Stimulated activated naive CD4-positive, alpha-beta T cell treated with Interleukin-2 at 50 U/mL for 16 hours (primary cell): ENCODE results near the gene TMEM248.
"Not testable (repeated sequence)": the region's sequence is repeated elsewhere in the genome, so short reads cannot be mapped to it uniquely, and the experiment has no call there.

Experiments used
- DNase-seq: peaks from one replicate; lab custom pipeline; 2025; lab: John Stamatoyannopoulos, UW

Gene TMEM248

GRCh38 chr7:66950311-66950710 lies 29.3 kb downstream of the TMEM248 start:
- no peak for DNase-seq

DNA sequence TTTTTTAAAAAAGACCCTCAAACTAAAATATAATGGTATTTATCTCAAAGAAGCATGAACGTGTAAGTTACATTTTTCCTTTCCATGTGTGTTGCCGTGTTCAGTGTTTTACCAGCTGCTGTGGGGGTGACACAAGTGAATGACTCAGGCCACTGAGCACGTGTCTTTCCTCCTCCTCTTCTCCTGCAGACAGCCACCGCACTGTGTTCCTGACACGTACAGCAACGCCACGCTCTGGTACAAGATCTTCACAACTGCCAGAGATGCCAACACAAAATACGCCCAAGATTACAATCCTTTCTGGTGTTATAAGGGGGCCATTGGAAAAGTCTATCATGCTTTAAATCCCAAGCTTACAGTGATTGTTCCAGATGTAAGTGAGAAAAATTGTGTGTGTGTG lies 29.7 kb downstream of the TMEM248 start:
- DNase-seq, result no peak

- no peak for DNase-seq
Observed at GRCh38 chr7:66952343-66953043, 31.5 kb downstream of the TMEM248 start.

DNA sequence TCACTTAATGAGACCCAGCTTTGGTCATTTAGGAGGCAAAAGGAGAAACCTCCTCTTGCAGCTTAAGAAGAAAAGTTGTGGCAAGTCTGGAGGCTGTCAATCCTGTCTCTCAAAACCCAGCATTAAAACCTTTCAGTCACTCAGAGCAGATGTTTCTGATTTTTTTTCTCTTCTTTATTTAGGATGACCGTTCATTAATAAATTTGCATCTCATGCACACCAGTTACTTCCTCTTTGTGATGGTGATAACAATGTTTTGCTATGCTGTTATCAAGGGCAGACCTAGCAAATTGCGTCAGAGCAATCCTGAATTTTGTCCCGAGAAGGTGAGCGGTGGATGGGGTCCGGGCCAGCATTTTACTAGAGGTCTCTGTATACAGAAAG lies 32.0 kb downstream of the TMEM248 start:
- DNase-seq, result no peak

DNA sequence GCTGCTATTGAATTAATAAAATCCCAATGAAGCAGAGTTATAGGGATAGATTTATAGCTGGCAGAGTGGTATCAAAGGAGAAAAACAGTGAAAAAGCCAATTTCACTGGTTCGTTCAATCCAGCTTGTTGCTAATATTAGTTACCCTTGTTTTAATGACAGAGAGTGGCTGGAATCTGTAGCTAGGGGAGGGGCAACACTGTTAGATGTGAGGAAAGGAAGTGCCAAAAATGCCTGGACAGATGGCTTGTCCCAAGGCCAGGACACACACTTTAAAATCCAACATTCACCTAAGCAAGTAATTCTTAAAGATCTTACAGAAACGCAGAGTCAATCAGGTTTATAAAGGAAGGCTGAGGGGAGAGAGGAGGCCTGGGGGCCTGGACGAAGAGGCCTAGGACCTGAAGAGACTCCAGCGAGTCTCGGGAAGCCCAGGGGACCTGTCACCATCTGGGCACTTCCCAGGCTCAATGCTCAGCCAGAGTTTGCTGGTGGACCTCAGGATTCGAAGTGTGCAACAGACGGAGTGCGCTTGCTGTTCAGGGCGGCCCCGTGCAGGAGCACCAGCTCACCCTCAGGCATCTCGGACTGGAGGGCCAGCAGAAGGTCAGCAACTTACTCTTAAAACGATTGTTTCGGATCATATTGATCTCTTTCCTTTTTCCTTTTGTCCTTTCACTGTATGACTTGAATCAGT lies 36.7 kb downstream of the TMEM248 start:
- no peak for DNase-seq

- no peak for DNase-seq
Observed at GRCh38 chr7:66958538-66959350, 37.7 kb downstream of the TMEM248 start.

DNA sequence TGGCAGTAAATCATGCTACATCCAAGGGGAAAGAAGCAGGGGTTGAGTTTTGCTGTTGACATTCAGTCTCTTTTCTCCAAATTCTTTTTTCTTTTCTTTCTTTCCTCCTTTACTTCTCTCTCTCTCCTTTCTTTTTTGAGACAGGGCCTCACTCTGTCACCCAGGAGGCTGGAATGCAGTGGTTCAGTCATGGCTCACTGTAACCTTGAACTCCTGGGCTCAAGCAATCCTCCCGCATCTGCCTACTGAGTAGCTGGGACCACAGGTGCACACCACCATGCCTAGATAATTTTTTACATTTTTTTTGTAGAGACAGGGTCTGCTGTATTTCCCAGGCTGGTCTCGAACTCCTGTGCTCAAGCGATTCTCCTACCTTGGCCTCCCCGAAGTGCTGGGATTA lies 39.2 kb downstream of the TMEM248 start:
- DNase-seq, result no peak

- no peak for DNase-seq
Observed at GRCh38 chr7:66961096-66961495, 40.1 kb downstream of the TMEM248 start.

DNA sequence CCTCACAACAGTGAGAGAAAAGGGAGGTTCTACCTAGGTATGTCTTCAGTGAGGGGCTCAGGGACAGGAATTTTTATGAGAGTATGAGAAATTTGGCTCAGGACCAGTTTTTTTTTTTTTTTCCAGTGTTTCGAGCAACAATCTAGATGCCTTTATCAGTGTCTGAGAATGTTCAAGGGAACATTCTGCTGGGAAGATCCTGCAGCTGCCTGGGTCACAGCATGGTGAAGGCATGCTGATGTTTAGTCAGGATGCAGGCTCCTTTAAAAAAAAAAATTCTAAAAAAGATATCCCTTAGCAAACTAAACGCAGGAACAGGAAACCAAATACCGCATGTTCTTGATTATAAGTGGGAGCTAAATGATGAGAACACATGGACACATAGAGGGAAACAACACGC lies 43.4 kb downstream of the TMEM248 start:
- no peak for DNase-seq

DNA sequence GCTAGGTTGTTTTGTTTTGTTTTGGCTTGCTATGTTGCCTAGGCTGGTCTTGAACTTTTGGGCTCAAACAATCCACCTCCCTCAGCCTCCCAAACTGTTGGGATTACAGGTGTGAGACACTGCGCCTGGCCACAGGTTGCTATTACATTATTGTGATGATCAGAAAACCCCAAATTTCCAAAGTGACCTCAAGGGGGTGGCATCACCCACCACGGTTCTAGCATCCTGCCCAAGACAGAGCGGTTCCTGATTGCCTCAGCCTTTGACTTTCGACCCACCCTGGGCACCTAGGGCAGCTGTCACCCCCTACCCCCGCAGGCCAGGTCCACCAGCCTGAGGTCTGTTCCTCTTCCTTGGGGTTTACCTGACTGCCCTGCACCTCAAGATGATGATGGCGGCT lies 46.0 kb downstream of the TMEM248 start:
- no peak for DNase-seq

DNA sequence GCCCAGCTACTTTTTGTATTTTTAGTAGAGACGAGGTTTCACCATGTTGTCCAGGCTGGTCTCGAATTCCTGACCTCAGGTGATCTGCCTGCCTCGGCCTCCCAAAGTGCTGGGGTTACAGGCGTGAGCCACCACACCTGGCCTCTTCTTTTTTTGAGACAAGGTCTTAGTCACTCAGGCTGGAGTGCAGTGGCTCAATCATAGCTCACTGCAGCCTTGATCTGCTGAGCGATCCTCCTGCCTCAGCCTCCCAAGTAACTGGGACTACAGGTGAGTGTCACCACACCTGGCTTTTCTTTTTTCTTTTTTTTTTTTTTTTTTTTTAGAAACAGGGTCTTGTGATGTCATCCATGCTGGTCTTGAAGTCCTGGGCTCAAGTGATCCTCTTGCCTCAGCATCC lies 48.0 kb downstream of the TMEM248 start:
- DNase-seq, result not testable (repeated sequence)

DNA sequence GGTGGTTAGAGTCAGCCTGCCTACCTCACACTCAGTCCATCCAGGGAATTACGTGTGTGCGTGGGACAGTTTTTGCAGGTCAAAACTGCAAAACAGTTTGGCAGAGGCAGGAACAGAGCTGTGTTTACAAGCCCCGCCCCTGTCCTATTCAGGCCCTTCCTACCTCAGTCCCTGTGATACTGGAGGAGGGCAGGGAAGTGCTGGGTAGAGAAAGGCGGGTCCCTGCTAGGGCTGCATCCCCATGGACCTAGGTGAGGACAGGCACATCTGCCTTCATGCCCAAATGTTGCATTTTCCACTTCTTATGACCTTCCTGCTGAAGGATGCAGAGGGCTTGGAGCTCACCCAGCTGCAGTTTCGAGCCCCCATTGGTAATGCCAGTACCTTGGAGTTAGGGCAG lies 49.3 kb downstream of the TMEM248 start:
- DNase-seq, result no peak

DNA sequence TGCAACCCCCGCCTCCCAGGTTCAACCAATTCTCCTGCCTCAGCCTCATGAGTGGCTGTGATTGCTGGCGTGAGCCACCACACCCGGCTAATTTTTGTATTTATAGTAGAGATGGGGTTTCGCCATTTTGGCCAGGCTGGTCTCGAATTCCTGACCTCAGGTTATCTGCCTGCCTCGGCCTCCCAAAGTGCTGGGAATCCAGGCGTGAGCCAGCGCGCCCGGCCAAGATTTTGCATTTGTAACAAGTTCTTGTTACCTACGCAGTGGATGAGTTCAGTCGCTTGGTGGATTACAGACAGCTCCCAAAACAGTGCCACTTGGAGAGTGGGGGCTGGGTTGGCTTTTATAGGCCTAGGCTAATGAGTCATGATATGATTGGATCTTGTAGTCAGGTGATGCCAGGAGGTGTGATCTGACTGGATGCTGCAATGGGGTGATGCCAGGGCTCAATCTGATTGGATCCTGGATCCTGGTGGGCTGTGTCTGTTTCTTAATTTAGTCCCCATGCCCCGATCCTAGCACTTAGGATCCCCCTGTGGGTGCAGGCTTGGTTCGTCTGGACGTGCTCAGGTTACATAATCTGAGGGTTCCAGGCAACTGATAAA lies 54.1 kb downstream of the TMEM248 start:
- no peak for DNase-seq

DNA sequence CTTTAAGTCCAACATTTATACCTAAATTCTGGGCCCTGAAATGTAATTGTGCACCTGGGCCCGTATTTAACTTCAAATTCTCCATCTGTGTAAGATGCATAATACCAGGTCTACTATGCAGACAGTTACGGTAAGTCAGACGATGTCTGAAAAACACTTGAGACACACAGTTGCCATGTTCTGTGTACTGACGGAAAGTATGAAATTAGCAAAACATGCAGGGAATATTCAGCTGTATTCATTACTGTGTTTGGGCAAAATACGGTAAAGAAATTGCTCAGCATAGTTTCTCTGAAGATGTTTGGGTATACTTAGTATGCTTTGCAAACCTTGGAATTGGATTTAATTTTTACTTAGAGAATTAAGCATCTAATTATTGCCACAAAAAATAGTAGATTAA lies 57.3 kb downstream of the TMEM248 start:
- not testable (repeated sequence) for DNase-seq

- DNase-seq, result not testable (repeated sequence)
Observed at GRCh38 chr7:66979013-66979412, 58.0 kb downstream of the TMEM248 start.

GRCh38 chr7:66980336-66980735 lies 59.3 kb downstream of the TMEM248 start:
- not testable (repeated sequence) for DNase-seq

DNA sequence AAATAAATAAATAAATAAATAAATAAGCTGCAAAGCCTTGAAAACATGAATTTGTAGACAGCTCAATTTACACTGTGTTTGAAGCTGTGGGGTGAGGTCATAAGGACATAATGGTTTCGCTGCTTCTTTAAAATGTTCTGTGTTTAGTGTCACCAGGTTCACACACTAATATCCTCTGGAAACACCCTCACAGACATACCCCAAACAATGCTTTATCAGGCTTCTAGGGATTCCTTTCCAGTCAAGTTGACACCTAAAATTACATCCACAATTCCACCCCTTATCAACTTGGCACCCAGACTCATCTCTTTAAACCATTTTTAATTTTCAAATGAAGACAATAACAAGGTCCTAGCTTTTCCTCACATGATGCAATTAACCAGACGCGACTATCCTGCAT lies 68.5 kb downstream of the TMEM248 start:
- not testable (repeated sequence) for DNase-seq

- DNase-seq, result not testable (repeated sequence)
Observed at GRCh38 chr7:66994051-66994450, 73.0 kb downstream of the TMEM248 start.

GRCh38 chr7:66994691-66995049 lies 73.6 kb downstream of the TMEM248 start:
- DNase-seq, result peak; percentile 45

DNA sequence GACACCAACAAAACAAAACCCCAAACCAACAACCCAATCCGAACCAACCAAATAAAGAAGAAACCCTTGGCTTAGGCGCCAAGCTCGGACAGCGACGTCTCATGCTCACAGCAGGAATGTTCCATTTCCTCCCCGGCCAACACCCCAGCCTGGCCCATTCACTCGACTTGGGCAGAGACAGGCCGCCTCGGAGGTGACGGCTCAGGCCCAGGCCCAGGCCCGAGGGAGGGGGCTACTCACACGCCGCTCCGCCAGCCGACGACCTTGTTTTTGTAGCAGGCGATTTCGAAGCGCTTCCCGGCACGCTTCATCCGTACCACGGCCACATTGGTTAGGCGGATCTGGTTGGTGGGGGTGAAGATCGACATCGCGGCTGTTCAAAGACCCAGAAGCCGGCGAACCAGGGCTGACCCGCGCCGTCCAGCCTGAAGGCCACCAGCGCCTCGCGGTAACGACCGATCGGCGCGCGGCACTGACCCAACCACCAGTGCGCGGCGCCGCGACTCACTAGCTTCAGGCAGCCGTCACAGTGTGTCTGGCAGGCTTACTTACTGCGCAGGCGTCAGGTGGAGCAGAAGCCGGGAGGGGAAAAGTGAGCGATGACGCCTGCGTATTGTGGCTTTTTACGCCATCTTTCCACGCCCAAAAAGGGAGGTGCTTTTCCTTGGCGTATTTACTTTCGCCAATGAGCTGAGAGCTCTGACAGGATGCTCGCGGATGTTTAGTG lies 74.2 kb downstream of the TMEM248 start, which contains the start of gene SBDS:
TSS of gene SBDS (minus strand) at position 537 of the 727 bp plus-strand sequence. CDS start at position 368, 169 bp downstream.
- DNase-seq, result peak; percentile 91

GRCh38 chr7:66996444-66997191 lies 75.6 kb downstream of the TMEM248 start, which contains the start of gene TYW1:
TYW1 (plus strand) TSS chr7:66996833; CDS start chr7:66996979, 146 bp downstream.
- DNase-seq, result peak; percentile 97
